HepG2 (cell line): Measurements from ENCODE around the gene ZNF655. TPM values are rescaled to one million over a fixed set of nuclear protein-coding genes. Genes with fewer than 3 reads are reported as not detected.
A peak's percentile ranks its signal among the peaks of the same experiment; 100 is the strongest.

Experiments
- ATF7 ChIP-seq, 2 experiments: fragments of 450-650 bp in 1 of 2; sonication (generic) in 1 of 2; formaldehyde crosslinking in 1 of 2; IDR thresholded peaks; 2 replicates each; pipeline versions ENCODE4 v1.4.0 to v1.6.1; 2016 to 2020; ENCODE audit warnings: antibody characterized with exemption in 1 of 2, mild to moderate bottlenecking in 1 of 2, missing genetic modification reagents in 1 of 2
- BRD4 ChIP-seq: sonication (generic); formaldehyde crosslinking; IDR thresholded peaks from 2 replicates; pipeline ENCODE4 v1.4.0; 2020; ENCODE audit warnings: missing genetic modification reagents
- FOXK1 ChIP-seq: sonication (generic); formaldehyde crosslinking; IDR thresholded peaks from 2 replicates; pipeline ENCODE4 v1.4.0; 2020; ENCODE audit warnings: low read depth, missing genetic modification reagents, borderline replicate concordance
- FUBP1 ChIP-seq: sonication (generic); formaldehyde crosslinking; IDR thresholded peaks from 2 replicates; pipeline ENCODE4 v1.5.1; 2020; ENCODE audit warnings: missing genetic modification reagents, mild to moderate bottlenecking, borderline replicate concordance
- GABPB1 ChIP-seq: IDR thresholded peaks from 2 replicates; pipeline ENCODE4 v1.6.1; 2016; ENCODE audit warnings: mild to moderate bottlenecking, missing genetic modification reagents, moderate library complexity, missing compliant biosample characterization
- GZF1 ChIP-seq: sonication (generic); formaldehyde crosslinking; IDR thresholded peaks from 2 replicates; pipeline ENCODE4 v1.5.1; 2020; ENCODE audit warnings: mild to moderate bottlenecking, missing genetic modification reagents
- HOXA5 ChIP-seq: sonication (generic); formaldehyde crosslinking; IDR thresholded peaks from 2 replicates; pipeline ENCODE4 v1.4.0; 2020; ENCODE audit warnings: missing genetic modification reagents
- KMT2B ChIP-seq: IDR thresholded peaks from 2 replicates; pipeline ENCODE4 v1.6.1; 2016; ENCODE audit warnings: missing genetic modification reagents, missing compliant biosample characterization
- MATR3 ChIP-seq: sonication (generic); formaldehyde crosslinking; IDR thresholded peaks from 2 replicates; pipeline ENCODE4 v1.4.0; 2020; ENCODE audit warnings: missing genetic modification reagents
- RNF2 ChIP-seq: fragments of 450-650 bp; conservative IDR thresholded peaks from 2 replicates; pipeline ENCODE4 v1.6.1; 2016; ENCODE audit warnings: low read depth
- SMARCE1 ChIP-seq: fragments of 450-650 bp; IDR thresholded peaks from 2 replicates; pipeline ENCODE4 v1.6.1; 2017; ENCODE audit warnings: borderline replicate concordance
- XRCC5 ChIP-seq: fragments of 200-400 bp; formaldehyde crosslinking; optimal IDR thresholded peaks from 2 replicates; pipeline ENCODE3; 2017; ENCODE audit warnings: mild to moderate bottlenecking, low read length
- YY1 ChIP-seq: IDR thresholded peaks from 2 replicates; pipeline ENCODE4 v1.6.1; 2011; ENCODE audit warnings: low read length, low read depth, moderate library complexity, mild to moderate bottlenecking; ENCODE audit not compliant: insufficient read depth, insufficient replicate concordance
- ZFP1 ChIP-seq: IDR thresholded peaks from 2 replicates; pipeline ENCODE4 v1.6.1; 2016
- ZNF44 ChIP-seq: sonication (generic); formaldehyde crosslinking; IDR thresholded peaks from 2 replicates; pipeline ENCODE4 v1.5.1; 2020; ENCODE audit warnings: mild to moderate bottlenecking, missing genetic modification reagents
- ZSCAN22 ChIP-seq: sonication (generic); formaldehyde crosslinking; IDR thresholded peaks from 2 replicates; pipeline ENCODE4 v1.4.0; 2020; ENCODE audit warnings: mild to moderate bottlenecking, missing genetic modification reagents
- polyA plus RNA-seq, 8 experiments: library from polyadenylated mRNA; depleted of rRNA in 3 of 8; stranded (reverse) in 7 of 8; unstranded in 1 of 8; fragments of >200 nt; fragmentation: Illumina TruSeq in 4 of 8; extraction: Trizol in 4 of 8; gene quantifications; 2 replicates each; pipeline versions ENCODE4 v1.2.1 to v1.2.3, GENCODE V29; 2011 to 2016; ENCODE audit warnings: low read depth in 4 of 8, missing spikeins in 1 of 8, mixed read lengths in 1 of 8; ENCODE audit not compliant: insufficient read depth in 1 of 8
- total RNA-seq, 5 experiments: library from RNA; depleted of rRNA; stranded (reverse); fragments of >200 nt; fragmentation: Illumina TruSeq; extraction: Trizol; gene quantifications; 2 replicates each; pipeline ENCODE4 v1.2.3, GENCODE V29; 2016; ENCODE audit warnings: low read depth in 1 of 5
- TF ChIP-seq, protein P1 (sequence below): sonication (generic); formaldehyde crosslinking; conservative IDR thresholded peaks from 2 replicates; pipeline ENCODE4 v1.5.0; 2020; ENCODE audit warnings: missing genetic modification reagents
- TF ChIP-seq, protein P2 (sequence below): sonication (generic); formaldehyde crosslinking; IDR thresholded peaks from 2 replicates; pipeline ENCODE4 v1.4.0; 2020; ENCODE audit warnings: missing genetic modification reagents
- TF ChIP-seq, protein P3 (sequence below): sonication (generic); formaldehyde crosslinking; conservative IDR thresholded peaks from 2 replicates; pipeline ENCODE4 v1.8.0; 2022; ENCODE audit warnings: mild to moderate bottlenecking, moderate library complexity, missing genetic modification reagents

Gene ZNF655
- total and polyA plus RNA-seq, 2 of the 13 experiments (the other 11 are each of a cell fraction or from before 2014, with no cell fraction given) = 53.4 to 75.6 TPM

DNA sequence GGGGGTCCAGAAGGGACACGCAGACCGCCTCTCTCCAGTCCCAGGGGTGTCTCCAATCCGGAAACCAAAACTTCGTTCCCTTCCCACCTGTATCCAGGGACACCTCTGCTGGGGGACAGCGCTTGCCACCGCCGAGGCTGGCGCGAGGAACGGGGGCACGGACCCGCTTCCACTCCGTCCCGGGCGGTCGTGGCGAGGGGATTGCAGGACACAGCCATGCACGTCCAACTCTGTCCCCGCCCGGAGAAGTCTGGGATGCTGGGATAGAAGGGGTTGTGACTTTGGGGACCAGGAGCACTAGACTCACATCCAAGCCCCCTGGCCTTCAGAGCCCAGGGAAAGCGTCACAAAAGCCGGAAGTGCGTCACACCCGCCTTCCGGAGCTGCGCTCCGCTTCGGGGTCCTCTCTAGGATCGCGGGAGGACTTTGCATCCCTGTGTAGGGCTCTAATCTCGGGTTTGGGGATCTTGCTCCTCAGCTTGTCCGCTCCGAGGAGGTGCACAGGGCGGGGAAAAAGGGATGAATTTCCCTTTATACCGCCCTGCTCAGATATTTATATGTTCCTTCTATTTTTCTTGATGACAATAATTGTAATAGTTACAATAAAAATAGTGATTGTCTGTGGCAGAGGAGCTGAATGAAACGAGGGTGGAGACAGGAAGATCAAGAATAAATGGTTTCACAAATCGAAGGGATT lies 6.5 kb upstream of the ZNF655 start, which contains the start of gene FAM200A (continued):
- TF ChIP-seq GZF1 (no peak), HOXA5 (0 out of 2 replicates have a peak, but pooled peaks have one; percentile 62), FOXK1 (peak; percentile 69; the same call in 1 of the 2 replicates), YY1 (peak; percentile 40), ZFP1 (0 out of 2 replicates have a peak, but pooled peaks have one; percentile 55), ATF7 (IDR thresholded peaks at IDR 0.05) (no peak), ATF7 (CRISPR knock-in tag; IDR thresholded peaks at IDR 0.05) (no peak), XRCC5 (peak; percentile 52), KMT2B (CRISPR knock-in tag) (peak; percentile 95), GABPB1 (CRISPR knock-in tag) (peak; percentile 99), ZNF44 (CRISPR knock-in tag) (peak; percentile 62; the same call in 1 of the 2 replicates), BRD4 (0 out of 2 replicates have a peak, but pooled peaks have one; percentile 65), RNF2 (no peak), MATR3 (CRISPR knock-in tag) (no peak), FUBP1 (CRISPR knock-in tag) (no peak), ZSCAN22 (CRISPR knock-in tag) (no peak), SMARCE1 (no peak)
- TF ChIP-seq, protein P1, sequence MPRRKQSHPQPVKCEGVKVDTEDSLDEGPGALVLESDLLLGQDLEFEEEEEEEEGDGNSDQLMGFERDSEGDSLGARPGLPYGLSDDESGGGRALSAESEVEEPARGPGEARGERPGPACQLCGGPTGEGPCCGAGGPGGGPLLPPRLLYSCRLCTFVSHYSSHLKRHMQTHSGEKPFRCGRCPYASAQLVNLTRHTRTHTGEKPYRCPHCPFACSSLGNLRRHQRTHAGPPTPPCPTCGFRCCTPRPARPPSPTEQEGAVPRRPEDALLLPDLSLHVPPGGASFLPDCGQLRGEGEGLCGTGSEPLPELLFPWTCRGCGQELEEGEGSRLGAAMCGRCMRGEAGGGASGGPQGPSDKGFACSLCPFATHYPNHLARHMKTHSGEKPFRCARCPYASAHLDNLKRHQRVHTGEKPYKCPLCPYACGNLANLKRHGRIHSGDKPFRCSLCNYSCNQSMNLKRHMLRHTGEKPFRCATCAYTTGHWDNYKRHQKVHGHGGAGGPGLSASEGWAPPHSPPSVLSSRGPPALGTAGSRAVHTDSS (CRISPR knock-in tag) = no peak
- TF ChIP-seq, protein P2, sequence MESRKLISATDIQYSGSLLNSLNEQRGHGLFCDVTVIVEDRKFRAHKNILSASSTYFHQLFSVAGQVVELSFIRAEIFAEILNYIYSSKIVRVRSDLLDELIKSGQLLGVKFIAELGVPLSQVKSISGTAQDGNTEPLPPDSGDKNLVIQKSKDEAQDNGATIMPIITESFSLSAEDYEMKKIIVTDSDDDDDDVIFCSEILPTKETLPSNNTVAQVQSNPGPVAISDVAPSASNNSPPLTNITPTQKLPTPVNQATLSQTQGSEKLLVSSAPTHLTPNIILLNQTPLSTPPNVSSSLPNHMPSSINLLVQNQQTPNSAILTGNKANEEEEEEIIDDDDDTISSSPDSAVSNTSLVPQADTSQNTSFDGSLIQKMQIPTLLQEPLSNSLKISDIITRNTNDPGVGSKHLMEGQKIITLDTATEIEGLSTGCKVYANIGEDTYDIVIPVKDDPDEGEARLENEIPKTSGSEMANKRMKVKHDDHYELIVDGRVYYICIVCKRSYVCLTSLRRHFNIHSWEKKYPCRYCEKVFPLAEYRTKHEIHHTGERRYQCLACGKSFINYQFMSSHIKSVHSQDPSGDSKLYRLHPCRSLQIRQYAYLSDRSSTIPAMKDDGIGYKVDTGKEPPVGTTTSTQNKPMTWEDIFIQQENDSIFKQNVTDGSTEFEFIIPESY = peak; percentile 9; the same call in 1 of the 2 replicates
- TF ChIP-seq, protein P3, sequence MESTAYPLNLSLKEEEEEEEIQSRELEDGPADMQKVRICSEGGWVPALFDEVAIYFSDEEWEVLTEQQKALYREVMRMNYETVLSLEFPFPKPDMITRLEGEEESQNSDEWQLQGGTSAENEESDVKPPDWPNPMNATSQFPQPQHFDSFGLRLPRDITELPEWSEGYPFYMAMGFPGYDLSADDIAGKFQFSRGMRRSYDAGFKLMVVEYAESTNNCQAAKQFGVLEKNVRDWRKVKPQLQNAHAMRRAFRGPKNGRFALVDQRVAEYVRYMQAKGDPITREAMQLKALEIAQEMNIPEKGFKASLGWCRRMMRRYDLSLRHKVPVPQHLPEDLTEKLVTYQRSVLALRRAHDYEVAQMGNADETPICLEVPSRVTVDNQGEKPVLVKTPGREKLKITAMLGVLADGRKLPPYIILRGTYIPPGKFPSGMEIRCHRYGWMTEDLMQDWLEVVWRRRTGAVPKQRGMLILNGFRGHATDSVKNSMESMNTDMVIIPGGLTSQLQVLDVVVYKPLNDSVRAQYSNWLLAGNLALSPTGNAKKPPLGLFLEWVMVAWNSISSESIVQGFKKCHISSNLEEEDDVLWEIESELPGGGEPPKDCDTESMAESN = peak; percentile 55; the same call in 1 of the 2 replicates
